ENCODE data around the gene CTNNA3.

The CTNNA3 gene

GRCh38 chr10:67666416-67667034 is 29.5 kb downstream of the CTNNA3 start:
- peak; percentile 44 for TF ChIP-seq CTCF (IDR thresholded peaks at IDR 0.05; ENCODE audit: low read depth, low read length)
- H3K4me3 ChIP-seq (replicated peaks in 1 of 2; ENCODE audit: low read depth in 2 of 2, low read length in 2 of 2) = no peak overlapping the region
- DNase-seq (ENCODE audit: low read depth in 2 of 2) = peak; percentile 48 to 63

GRCh38 chr10:67665491-67665890 is 30.5 kb downstream of the CTNNA3 start:
- DNase-seq (ENCODE audit: low read depth in 2 of 2) = no peak
- no peak for TF ChIP-seq CTCF (IDR thresholded peaks at IDR 0.05; ENCODE audit: low read depth, low read length)
- no peak overlapping the region for H3K4me3 ChIP-seq (replicated peaks in 1 of 2; ENCODE audit: low read depth in 2 of 2, low read length in 2 of 2)

- DNase-seq (ENCODE audit: low read depth in 2 of 2) = peak in 1 of 2 donors; percentile 7
- H3K4me3 ChIP-seq (replicated peaks in 1 of 2; ENCODE audit: low read depth in 2 of 2, low read length in 2 of 2) = no peak overlapping the region
- no peak for TF ChIP-seq CTCF (IDR thresholded peaks at IDR 0.05; ENCODE audit: low read depth, low read length)
Measured at GRCh38 chr10:67664942-67665341, 31.1 kb downstream of the CTNNA3 start.

- DNase-seq (ENCODE audit: low read depth in 2 of 2) = no peak
- no peak overlapping the region for H3K4me3 ChIP-seq (replicated peaks in 1 of 2; ENCODE audit: low read depth in 2 of 2, low read length in 2 of 2)
- TF ChIP-seq CTCF (IDR thresholded peaks at IDR 0.05; ENCODE audit: low read depth, low read length) = no peak
Measured at GRCh38 chr10:67663449-67664087, 32.4 kb downstream of the CTNNA3 start.

- DNase-seq (ENCODE audit: low read depth in 2 of 2) = no peak
- H3K4me3 ChIP-seq (replicated peaks in 1 of 2; ENCODE audit: low read depth in 2 of 2, low read length in 2 of 2) = no peak overlapping the region
- no peak for TF ChIP-seq CTCF (IDR thresholded peaks at IDR 0.05; ENCODE audit: low read depth, low read length)
Measured at GRCh38 chr10:67662415-67662814, 33.6 kb downstream of the CTNNA3 start.

- no peak for TF ChIP-seq CTCF (IDR thresholded peaks at IDR 0.05; ENCODE audit: low read depth, low read length)
- DNase-seq (ENCODE audit: low read depth in 2 of 2) = no peak
- H3K4me3 ChIP-seq (replicated peaks in 1 of 2; ENCODE audit: low read depth in 2 of 2, low read length in 2 of 2) = no peak overlapping the region
Measured at GRCh38 chr10:67659497-67659896, 36.5 kb downstream of the CTNNA3 start.
